ENCODE measurements around the gene MCHR2.

DNA sequence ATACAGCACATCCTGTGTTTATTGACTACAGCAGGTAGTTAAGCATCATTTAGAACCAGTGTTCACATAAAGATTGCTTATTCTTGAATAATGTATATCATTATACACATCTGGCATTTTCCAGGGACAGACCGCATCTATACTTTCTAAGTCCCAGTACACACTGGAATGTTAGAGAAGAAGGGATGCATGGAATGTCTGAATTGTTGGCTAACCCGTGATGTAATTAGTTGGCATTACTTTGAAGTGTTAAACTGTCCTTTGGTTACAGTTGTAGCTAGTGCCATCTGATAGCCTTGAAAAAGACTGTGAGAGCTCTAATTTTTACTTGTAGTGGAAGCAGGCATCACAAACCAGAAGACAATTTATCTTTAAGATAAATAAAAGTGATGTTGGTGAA, 29.8 kb upstream of the MCHR2 start:
- TF ChIP-seq POLR2A (IDR thresholded peaks at IDR 0.05) (no peak), CTCF (IDR thresholded peaks at IDR 0.05) (no peak)
